ENCODE results near the gene PMIS2. TPM values are rescaled to one million over a fixed set of nuclear protein-coding genes. Genes with fewer than 3 reads are reported as not detected.

PMIS2 gene
- total and polyA plus RNA-seq, 2 of the 8 experiments (the other 6 are each of a cell fraction or from before 2014, with no cell fraction given), result not detected

DNA sequence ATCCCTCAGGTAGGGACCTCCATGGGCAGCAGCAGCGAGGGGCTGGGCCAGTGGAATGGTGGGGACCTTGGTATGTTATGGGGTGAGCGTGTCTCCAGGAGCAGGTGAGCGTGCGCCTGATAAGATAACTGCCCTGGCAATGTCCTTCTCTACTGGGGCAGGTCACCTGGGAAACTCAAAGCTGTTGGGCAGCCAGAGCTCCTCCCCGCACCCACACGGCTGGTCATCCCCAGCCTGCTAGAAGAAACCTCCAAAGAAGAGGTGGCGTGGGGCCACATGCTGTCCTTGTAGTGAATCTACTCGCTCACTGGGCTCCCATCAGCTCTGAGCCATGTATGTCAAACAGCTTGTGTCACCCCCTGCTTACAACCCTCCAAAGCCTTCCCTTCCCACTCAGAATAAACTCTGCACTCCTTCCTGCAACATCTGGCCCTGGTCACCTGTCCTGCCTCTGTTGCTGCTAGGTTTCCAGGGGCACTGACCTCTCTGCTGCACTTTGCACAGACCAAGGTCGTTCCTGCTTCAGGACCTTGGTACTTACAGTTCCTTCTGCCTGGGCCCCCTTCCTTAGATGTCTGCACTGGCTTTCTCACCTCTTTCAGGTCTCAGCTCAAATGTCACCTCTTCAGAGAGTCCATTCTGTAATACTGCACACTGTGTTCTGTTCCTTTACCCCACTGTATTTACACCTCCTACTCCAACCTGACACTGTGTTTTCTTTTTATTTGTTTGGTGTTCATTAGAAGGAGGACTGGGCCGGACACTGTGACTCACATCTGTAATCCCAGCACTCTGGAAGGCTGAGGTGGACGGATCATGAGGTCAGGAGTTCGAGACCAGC lies 20.7 kb upstream of the PMIS2 start:
- Histone ChIP-seq H2AFZ (ENCODE audit: low read length) (no peak overlapping the region), H2BK15ac (ENCODE audit: low read length) (0 out of 2 replicates have a peak overlapping the region, but pooled peaks have one; percentile 88), H3K79me2 (ENCODE audit: control insufficient read depth in 1 of 2, insufficient read depth in 2 of 2, low read length in 2 of 2) (no peaks in the 10 kb centered on the region), H3K18ac (ENCODE audit: extremely low read depth, low read length) (no peak overlapping the region), H3K4me3 (ENCODE audit: extremely low read depth in 1 of 4, insufficient read depth in 2 of 4, low read depth in 3 of 4, low read length in 4 of 4) (no peak overlapping the region), H3K79me1 (ENCODE audit: low read depth, low read length) (no peaks in the 10 kb centered on the region), H4K91ac (replicated peaks; ENCODE audit: insufficient read length, low read length) (no peak overlapping the region), H3K4me2 (ENCODE audit: insufficient read depth in 1 of 2, low read depth in 2 of 2, low read length in 2 of 2) (no peak overlapping the region), H3K14ac (ENCODE audit: insufficient read length) (no peak overlapping the region), H2AK5ac (ENCODE audit: low read depth, low read length) (no peak overlapping the region), H3K9me3 (ENCODE audit: insufficient read depth in 2 of 2, low read depth in 1 of 2, low read length in 1 of 2) (no peaks in the 10 kb centered on the region; a peak in 1 of 4 replicates), H2BK120ac (replicated peaks; ENCODE audit: low read depth, low read length) (no peak overlapping the region), H2BK20ac (ENCODE audit: low read length) (no peak overlapping the region), H4K8ac (ENCODE audit: extremely low read depth, insufficient read depth, low read length) (no peak overlapping the region), H2BK5ac (ENCODE audit: low read depth, low read length) (no peak overlapping the region), H3K4me1 (replicated peaks in 1 of 4; ENCODE audit: control insufficient read depth in 3 of 4, insufficient read depth in 4 of 4, low read length in 3 of 4) (peaks cover 0 to 4% (median 0%) of the 10 kb centered on the region in 4 experiments; a peak in 1 of 7 replicates), H3K4ac (replicated peaks; ENCODE audit: insufficient read length, low read depth, low read length) (no peak overlapping the region), H3K9ac (replicated peaks in 1 of 4; ENCODE audit: extremely low read depth in 1 of 4, low read depth in 3 of 4, low read length in 3 of 4) (no peak overlapping the region), H4K5ac (ENCODE audit: insufficient read length, low read depth, low read length) (no peak overlapping the region), H3K23me2 (ENCODE audit: low read depth, low read length) (no peaks in the 10 kb centered on the region), H3K56ac (replicated peaks; ENCODE audit: insufficient read length, low read depth, low read length) (no peak overlapping the region), H3K36me3 (ENCODE audit: control insufficient read depth in 2 of 4, insufficient read depth in 4 of 4, low read length in 3 of 4) (no peaks in the 10 kb centered on the region), H2BK12ac (ENCODE audit: low read depth, low read length) (no peak overlapping the region), H3K27me3 (replicated peaks in 1 of 4; ENCODE audit: control insufficient read depth in 3 of 4, extremely low read depth in 1 of 4, insufficient read depth in 3 of 4, low read length in 3 of 4) (peaks cover 0 to 4% (median 2%) of the 10 kb centered on the region in 4 experiments; a peak in 5 of 7 replicates), H3K23ac (ENCODE audit: insufficient read length) (no peak overlapping the region), H4K20me1 (replicated peaks in 1 of 2; ENCODE audit: control insufficient read depth in 1 of 2, insufficient read depth in 2 of 2, low read length in 2 of 2) (peaks cover 0 to 2% of the 10 kb centered on the region in 2 experiments), H3K27ac (ENCODE audit: low read depth, low read length) (no peak overlapping the region)
- ChIA-PET POLR2A (ENCODE audit: partially characterized antibody) (interaction anchor here (1.0 kb wide), 1 partner anchor 55 kb away, joined by 3 read pairs; no protein-coding TSS in a partner anchor), CTCF (ENCODE audit: partially characterized antibody) (interaction anchor here (0.9 to 3.1 kb wide), 8 partner anchors 9 to 116 kb away, joined by 3 to 19 read pairs (median 6); no protein-coding TSS in a partner anchor)
- WGBS, 2 experiments (ENCODE audit: extremely low coverage in 1 of 2, insufficient coverage in 1 of 2, insufficient read length in 1 of 2, insufficient replicate concordance in 2 of 2, low coverage in 1 of 2, low lambda C conversion rate in 2 of 2, missing lambda C conversion rate in 1 of 2), result 93% methylated on average over 12 of the region's 12 CpGs; no CpG with 5 or more reads in 1 of the 2 experiments
- DNase-seq (ENCODE audit: low read depth in 1 of 2, low spot score in 2 of 2), result no peak
- no peak for FAIRE-seq
- TF ChIP-seq SUZ12 (IDR thresholded peaks at IDR 0.05; ENCODE audit: low read length), result no peak
